GM12874 (cell line): Measurements from ENCODE around the gene RPL13.

ENCODE experiments used
- CTCF ChIP-seq: IDR thresholded peaks from 2 replicates; pipeline ENCODE4 v1.5.1; 2011; ENCODE audit warnings: low read depth, mild to moderate bottlenecking, control low read depth, low read length, moderate library complexity; ENCODE audit not compliant: insufficient read depth

RPL13 gene

GRCh38 chr16:89525146-89525913 lies 35.2 kb upstream of the RPL13 start:
- peak; percentile 39 for TF ChIP-seq CTCF

GRCh38 chr16:89529097-89529496 lies 31.4 kb upstream of the RPL13 start:
- no peak for TF ChIP-seq CTCF

GRCh38 chr16:89530401-89531381 lies 29.8 kb upstream of the RPL13 start:
- TF ChIP-seq CTCF, result no peak

DNA sequence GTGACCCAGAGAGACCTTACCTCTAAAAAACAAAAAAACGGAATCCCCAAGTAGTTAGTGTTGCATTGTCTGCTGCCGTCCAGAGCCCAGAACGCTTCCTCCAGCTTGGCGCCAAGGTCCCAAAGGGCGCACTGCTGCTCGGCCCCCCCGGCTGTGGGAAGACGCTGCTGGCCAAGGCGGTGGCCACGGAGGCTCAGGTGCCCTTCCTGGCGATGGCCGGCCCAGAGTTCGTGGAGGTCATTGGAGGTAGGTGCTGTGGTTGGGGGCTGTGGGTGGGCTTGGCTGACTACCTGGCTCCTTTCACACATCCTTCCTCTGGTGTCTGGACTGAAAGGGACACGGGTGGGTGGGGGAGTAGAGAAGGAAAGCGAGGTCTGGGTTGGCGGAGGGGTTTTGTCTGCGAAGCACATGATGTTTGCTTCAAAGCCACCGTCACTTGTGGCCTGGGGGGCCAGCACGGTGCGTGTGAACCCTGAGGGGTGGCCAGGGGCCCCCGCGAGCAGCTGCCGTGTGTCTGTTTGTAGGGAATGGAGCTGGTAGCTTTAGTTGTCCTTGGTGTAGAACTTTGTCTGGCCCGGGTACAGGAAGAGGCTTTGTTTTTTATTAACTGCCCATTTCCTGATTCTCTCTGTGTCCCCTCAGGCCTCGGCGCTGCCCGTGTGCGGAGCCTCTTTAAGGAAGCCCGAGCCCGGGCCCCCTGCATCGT lies 28.5 kb upstream of the RPL13 start:
- TF ChIP-seq CTCF, result no peak

DNA sequence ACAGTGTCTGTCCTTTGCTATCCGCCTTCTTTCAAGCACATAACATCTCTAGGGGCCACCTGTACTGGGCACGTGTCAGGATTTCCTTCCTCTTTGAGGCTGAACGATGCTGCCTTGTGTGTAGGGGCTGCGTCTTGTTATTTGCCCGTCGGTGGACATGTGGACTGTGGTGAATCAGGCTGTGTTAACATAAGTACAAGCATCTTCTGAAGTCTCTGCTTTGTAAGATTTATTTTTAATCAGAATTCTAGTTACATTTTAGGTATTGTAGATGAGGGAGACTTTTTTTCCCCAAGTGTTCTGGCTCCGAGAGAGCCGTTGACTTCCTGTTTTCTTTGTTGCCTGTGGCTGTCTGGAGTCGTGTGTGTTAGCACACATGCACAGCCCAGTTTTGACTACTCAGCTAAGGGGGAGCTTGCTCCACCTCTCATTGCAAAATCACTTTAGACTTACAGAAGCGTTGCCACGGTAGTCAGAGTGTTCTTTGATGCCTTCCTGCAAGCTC lies 26.2 kb upstream of the RPL13 start:
- no peak for TF ChIP-seq CTCF

GRCh38 chr16:89536371-89536770 lies 24.1 kb upstream of the RPL13 start:
- no peak for TF ChIP-seq CTCF
